BJ (cell line): ENCODE results near the gene NOD1. TPM values are rescaled to one million over a fixed set of nuclear protein-coding genes. Genes with fewer than 3 reads are reported as not detected.
A peak's percentile ranks its signal among the peaks of the same experiment; 100 is the strongest.
"Not testable (repeated sequence)": the region's sequence is repeated elsewhere in the genome, so short reads cannot be mapped to it uniquely, and the experiment has no call there.

Experiments used
- CTCF ChIA-PET: fragments of 350-600 bp; formaldehyde crosslinking; extraction: SDS; loops from one replicate; lab custom pipeline; 2021; ENCODE audit warnings: antibody characterized with exemption, inconsistent platforms; lab: Yijun Ruan, JAX
- POLR2A ChIA-PET: fragments of 300-600 bp; sonication (Branson Sonifier 250); formaldehyde crosslinking; extraction: SDS; loops from one replicate; lab custom pipeline; 2021; ENCODE audit warnings: antibody characterized with exemption; lab: Charles Lee
- DNase-seq: peaks from one replicate; pipeline ENCODE4 v3.0.0-alpha.2; 2011; ENCODE audit warnings: low read depth
- H3K27me3 ChIP-seq: 2 replicates; pipeline ENCODE4 v1.6.0; 2011; ENCODE audit warnings: low read length; ENCODE audit not compliant: control insufficient read depth, insufficient read depth
- H3K36me3 ChIP-seq: 2 replicates; pipeline ENCODE4 v1.5.1; 2011; ENCODE audit warnings: low read length; ENCODE audit not compliant: control insufficient read depth, insufficient read depth
- H3K4me3 ChIP-seq: 2 replicates; pipeline ENCODE4 v1.5.1; 2011; ENCODE audit warnings: low read depth, mild to moderate bottlenecking, control low read depth, low read length
- CTCF ChIP-seq: IDR thresholded peaks from 2 replicates; pipeline ENCODE4 v1.5.1; 2011; ENCODE audit warnings: low read depth, mild to moderate bottlenecking, control low read depth, inconsistent platforms, low read length, moderate library complexity; ENCODE audit not compliant: insufficient read depth
- polyA plus RNA-seq: library from polyadenylated mRNA; depleted of rRNA; stranded (reverse); fragments of >200 nt; gene quantifications from 2 replicates; pipeline ENCODE4 v1.2.3, GENCODE V29; 2011

NOD1 gene
- polyA plus RNA-seq, 1 experiment, result 3.3 TPM

GRCh38 chr7:30487371-30487770 lies 8.8 kb upstream of the NOD1 start:
- Histone ChIP-seq H3K36me3 (no peaks in the 10 kb centered on the region), H3K27me3 (no peaks in the 10 kb centered on the region; the same call in 1 of the 2 replicates), H3K4me3 (no peak overlapping the region)
- TF ChIP-seq CTCF, result no peak
- no peak for DNase-seq
- ChIA-PET CTCF (no interaction called here), POLR2A (no interaction called here)

- Histone ChIP-seq H3K27me3 (no peaks in the 10 kb centered on the region; the same call in 1 of the 2 replicates), H3K36me3 (no peaks in the 10 kb centered on the region), H3K4me3 (no peak overlapping the region)
- CTCF ChIA-PET, result no interaction called here
- POLR2A ChIA-PET, result no interaction called here
- DNase-seq, result no peak
- no peak for TF ChIP-seq CTCF
Measured at GRCh38 chr7:30485667-30486066, 7.1 kb upstream of the NOD1 start.

- POLR2A ChIA-PET, H3K36me3 ChIP-seq, H3K4me3 ChIP-seq, DNase-seq, H3K27me3 ChIP-seq, CTCF ChIA-PET: not testable (repeated sequence)
Measured at GRCh38 chr7:30481416-30481815, 2.8 kb upstream of the NOD1 start.

- H3K4me3 ChIP-seq, result peak overlapping the region; percentile 71
- ChIA-PET POLR2A (interaction anchor here (1.7 kb wide), 1 partner anchor 10 kb away, joined by 4 read pairs; no protein-coding TSS in a partner anchor), CTCF (interaction anchor here (0.7 kb wide), 1 partner anchor 1439 kb away, joined by 3 read pairs; no protein-coding TSS in a partner anchor)
- H3K27me3 ChIP-seq, result no peaks in the 10 kb centered on the region
- no peaks in the 10 kb centered on the region for H3K36me3 ChIP-seq
- no peak for DNase-seq
- TF ChIP-seq CTCF, result no peak
Measured at GRCh38 chr7:30479202-30480120, 877 bp upstream of the NOD1 start.

- ChIA-PET POLR2A (no interaction called here), CTCF (interaction anchor here (0.7 to 1.7 kb wide), 3 partner anchors 10 to 86 kb away, joined by 3 to 5 read pairs (median 3); no protein-coding TSS in a partner anchor)
- Histone ChIP-seq H3K4me3 (no peak overlapping the region), H3K36me3 (no peaks in the 10 kb centered on the region), H3K27me3 (no peaks in the 10 kb centered on the region)
- no peak for DNase-seq
- no peak for TF ChIP-seq CTCF
Measured at GRCh38 chr7:30476459-30477145, 2.0 kb downstream of the NOD1 start.
